GM18951 (cell line): ENCODE results near the gene LIX1.
"Not testable (repeated sequence)": the region's sequence is repeated elsewhere in the genome, so short reads cannot be mapped to it uniquely, and the experiment has no call there.

Experiments used
- POLR2A ChIP-seq: IDR thresholded peaks from 4 replicates; pipeline ENCODE4 v1.6.1; 2011; ENCODE audit warnings: mild to moderate bottlenecking; ENCODE audit not compliant: insufficient read length, insufficient read depth; ENCODE audit errors: extremely low read depth
- in situ Hi-C: fragments of 300-500 bp; cut with MboI; formaldehyde crosslinking; loops from one replicate; pipeline ENCODE4 v1.12.0; 2022; ENCODE audit warnings: low sequenced_read_pairs, mixed read lengths, inconsistent platforms; ENCODE audit not compliant: unreplicated experiment

Gene LIX1

GRCh38 chr5:97093193-97093592, 49.2 kb downstream of the LIX1 start:
- in situ Hi-C loops, result no loop called here

GRCh38 chr5:97090944-97091343, 51.5 kb downstream of the LIX1 start:
- in situ Hi-C loops, result no loop called here

More at GRCh38 chr5:97093193-97093592, 49.2 kb downstream of the LIX1 start:
- no peak for TF ChIP-seq POLR2A

GRCh38 chr5:97089149-97089801, 53.1 kb downstream of the LIX1 start:
- in situ Hi-C loops, result no loop called here
- no peak for TF ChIP-seq POLR2A

More at GRCh38 chr5:97090944-97091343, 51.5 kb downstream of the LIX1 start:
- no peak for TF ChIP-seq POLR2A

- in situ Hi-C loops, result no loop called here
- no peak for TF ChIP-seq POLR2A
Observed at GRCh38 chr5:97088774-97089148, 53.6 kb downstream of the LIX1 start.

- in situ Hi-C loops, result no loop called here
- TF ChIP-seq POLR2A, result no peak
Observed at GRCh38 chr5:97087138-97087537, 55.3 kb downstream of the LIX1 start.

- in situ Hi-C loops, result no loop called here
- TF ChIP-seq POLR2A, result no peak
Observed at GRCh38 chr5:97085459-97086181, 56.8 kb downstream of the LIX1 start.

GRCh38 chr5:97084782-97085458, 57.5 kb downstream of the LIX1 start:
- in situ Hi-C loops, result not testable (repeated sequence)

GRCh38 chr5:97078958-97079743, 63.3 kb downstream of the LIX1 start:
- no peak for TF ChIP-seq POLR2A
- in situ Hi-C loops, result no loop called here

GRCh38 chr5:97077246-97077645, 65.2 kb downstream of the LIX1 start:
- in situ Hi-C loops, result no loop called here
- no peak for TF ChIP-seq POLR2A

GRCh38 chr5:97076098-97076497, 66.3 kb downstream of the LIX1 start:
- in situ Hi-C loops, result no loop called here
- TF ChIP-seq POLR2A, result no peak

GRCh38 chr5:97075649-97076048, 66.8 kb downstream of the LIX1 start:
- in situ Hi-C loops, result no loop called here
- TF ChIP-seq POLR2A, result no peak

- no peak for TF ChIP-seq POLR2A
- in situ Hi-C loops, result no loop called here
Observed at GRCh38 chr5:97074859-97075489, 67.4 kb downstream of the LIX1 start.

- in situ Hi-C loops, result no loop called here
- TF ChIP-seq POLR2A, result no peak
Observed at GRCh38 chr5:97073420-97073819, 69.0 kb downstream of the LIX1 start.
